AG10803 (cell line): ENCODE measurements around the gene NDUFV1.
A peak's percentile ranks its signal among the peaks of the same experiment; 100 is the strongest.

Experiments
- DNase-seq: peaks from one replicate; pipeline ENCODE4 v3.0.0; 2010; ENCODE audit warnings: low read depth
- H3K4me3 ChIP-seq: 2 replicates; pipeline ENCODE4 v1.5.1; 2011; ENCODE audit warnings: mild to moderate bottlenecking, low read length, control low read depth
- CTCF ChIP-seq: conservative IDR thresholded peaks from 2 replicates; pipeline ENCODE4 v1.5.1; 2011; ENCODE audit warnings: mild to moderate bottlenecking, low read length, control low read depth, inconsistent platforms

The NDUFV1 gene

GRCh38 chr11:67572305-67572704 lies 34.4 kb upstream of the NDUFV1 start:
- no peak for DNase-seq
- TF ChIP-seq CTCF = no peak
- H3K4me3 ChIP-seq = no peak overlapping the region

GRCh38 chr11:67572747-67573419 lies 33.9 kb upstream of the NDUFV1 start:
- peak; percentile 48 for DNase-seq
- TF ChIP-seq CTCF = peak; percentile 71
- H3K4me3 ChIP-seq = no peak overlapping the region

- H3K4me3 ChIP-seq = no peak overlapping the region
- TF ChIP-seq CTCF = no peak
- no peak for DNase-seq
Measured at GRCh38 chr11:67574938-67575337, 31.8 kb upstream of the NDUFV1 start.

GRCh38 chr11:67576735-67577475 lies 29.8 kb upstream of the NDUFV1 start:
- no peak for DNase-seq
- TF ChIP-seq CTCF = no peak
- no peak overlapping the region for H3K4me3 ChIP-seq

GRCh38 chr11:67577951-67578350 lies 28.8 kb upstream of the NDUFV1 start:
- no peak for DNase-seq
- TF ChIP-seq CTCF = no peak
- H3K4me3 ChIP-seq = no peak overlapping the region

GRCh38 chr11:67581469-67581868 lies 25.3 kb upstream of the NDUFV1 start:
- TF ChIP-seq CTCF = no peak
- DNase-seq = no peak
- no peak overlapping the region for H3K4me3 ChIP-seq

GRCh38 chr11:67582011-67582410 lies 24.7 kb upstream of the NDUFV1 start:
- DNase-seq = no peak

More at GRCh38 chr11:67582011-67582410, 24.7 kb upstream of the NDUFV1 start:
- TF ChIP-seq CTCF = no peak
- no peak overlapping the region for H3K4me3 ChIP-seq
